GM12801 (cell line): ENCODE data around the gene LCN15.

Source experiments
- CTCF ChIP-seq: IDR thresholded peaks from one replicate; pipeline ENCODE4 v1.5.1; 2011; ENCODE audit warnings: control low read depth; ENCODE audit not compliant: insufficient read length; ENCODE audit errors: extremely low read depth

LCN15 gene

GRCh38 chr9:136773386-136774044 lies 9.2 kb upstream of the LCN15 start:
- no peak for TF ChIP-seq CTCF

- no peak for TF ChIP-seq CTCF
Measured at GRCh38 chr9:136771907-136772415, 7.6 kb upstream of the LCN15 start.

GRCh38 chr9:136769710-136770191 lies 5.4 kb upstream of the LCN15 start:
- TF ChIP-seq CTCF, result no peak

GRCh38 chr9:136765041-136765440 lies 723 bp upstream of the LCN15 start:
- no peak for TF ChIP-seq CTCF

GRCh38 chr9:136763649-136764035 lies 676 bp downstream of the LCN15 start:
- no peak for TF ChIP-seq CTCF

GRCh38 chr9:136762915-136763648 lies 1.2 kb downstream of the LCN15 start:
- TF ChIP-seq CTCF, result no peak

GRCh38 chr9:136762221-136762691 lies 2.1 kb downstream of the LCN15 start:
- TF ChIP-seq CTCF, result no peak
